DMS153 (cell line): ENCODE measurements around the gene ETHE1.

Source experiments
- DNase-seq: peaks from one replicate; lab custom pipeline; 2025; lab: John Stamatoyannopoulos, UW

The ETHE1 gene, protein sequence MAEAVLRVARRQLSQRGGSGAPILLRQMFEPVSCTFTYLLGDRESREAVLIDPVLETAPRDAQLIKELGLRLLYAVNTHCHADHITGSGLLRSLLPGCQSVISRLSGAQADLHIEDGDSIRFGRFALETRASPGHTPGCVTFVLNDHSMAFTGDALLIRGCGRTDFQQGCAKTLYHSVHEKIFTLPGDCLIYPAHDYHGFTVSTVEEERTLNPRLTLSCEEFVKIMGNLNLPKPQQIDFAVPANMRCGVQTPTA

GRCh38 chr19:43526884-43527859 is at the start of gene ETHE1:
ETHE1 (minus strand) TSS chr19:43527201; CDS start chr19:43527177, 24 bp downstream.
- no peak for DNase-seq

DNA sequence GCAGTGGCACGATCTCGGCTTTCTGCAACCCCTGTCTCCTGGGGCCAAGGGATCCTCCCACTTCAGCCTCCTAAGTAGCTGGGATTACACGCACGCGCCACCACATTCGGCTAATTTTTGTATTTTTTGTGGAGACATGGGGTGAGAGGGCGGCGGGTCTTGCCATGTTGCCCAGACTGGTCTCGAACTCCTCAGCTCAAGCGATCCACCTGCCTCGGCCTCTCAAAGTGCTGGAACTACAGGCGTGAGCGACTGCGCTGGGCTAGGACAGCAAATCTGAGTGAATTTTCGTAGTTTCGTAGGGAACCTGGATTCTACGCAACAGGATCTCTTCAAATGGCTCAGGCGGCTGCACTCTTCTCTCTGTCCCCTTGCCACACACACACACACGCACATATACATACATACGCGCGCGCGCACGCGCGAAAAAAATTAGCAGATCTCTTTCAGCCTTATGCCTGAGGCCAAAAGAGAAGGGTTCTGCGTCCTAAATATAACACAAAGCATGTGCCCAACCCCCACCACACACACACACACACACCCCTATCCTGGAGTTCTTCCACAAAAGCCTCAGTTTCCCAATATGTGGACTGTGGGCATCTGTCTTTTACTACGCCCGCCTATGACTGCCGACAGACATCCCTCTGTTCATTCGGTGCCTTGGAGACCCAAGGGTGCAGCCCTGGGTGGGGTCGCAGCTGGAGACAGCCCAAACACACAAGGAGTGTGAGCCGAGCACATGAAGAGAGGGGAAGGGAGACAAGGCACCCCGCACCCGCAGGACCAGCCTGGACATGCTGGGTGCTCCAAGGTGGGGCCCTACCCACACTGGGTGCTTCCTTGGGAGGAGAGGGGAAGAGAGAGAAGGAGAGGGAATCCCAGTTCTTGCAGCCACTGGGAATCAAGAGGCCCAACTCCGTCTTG is 49.2 kb upstream of the ETHE1 start:
- no peak for DNase-seq

DNA sequence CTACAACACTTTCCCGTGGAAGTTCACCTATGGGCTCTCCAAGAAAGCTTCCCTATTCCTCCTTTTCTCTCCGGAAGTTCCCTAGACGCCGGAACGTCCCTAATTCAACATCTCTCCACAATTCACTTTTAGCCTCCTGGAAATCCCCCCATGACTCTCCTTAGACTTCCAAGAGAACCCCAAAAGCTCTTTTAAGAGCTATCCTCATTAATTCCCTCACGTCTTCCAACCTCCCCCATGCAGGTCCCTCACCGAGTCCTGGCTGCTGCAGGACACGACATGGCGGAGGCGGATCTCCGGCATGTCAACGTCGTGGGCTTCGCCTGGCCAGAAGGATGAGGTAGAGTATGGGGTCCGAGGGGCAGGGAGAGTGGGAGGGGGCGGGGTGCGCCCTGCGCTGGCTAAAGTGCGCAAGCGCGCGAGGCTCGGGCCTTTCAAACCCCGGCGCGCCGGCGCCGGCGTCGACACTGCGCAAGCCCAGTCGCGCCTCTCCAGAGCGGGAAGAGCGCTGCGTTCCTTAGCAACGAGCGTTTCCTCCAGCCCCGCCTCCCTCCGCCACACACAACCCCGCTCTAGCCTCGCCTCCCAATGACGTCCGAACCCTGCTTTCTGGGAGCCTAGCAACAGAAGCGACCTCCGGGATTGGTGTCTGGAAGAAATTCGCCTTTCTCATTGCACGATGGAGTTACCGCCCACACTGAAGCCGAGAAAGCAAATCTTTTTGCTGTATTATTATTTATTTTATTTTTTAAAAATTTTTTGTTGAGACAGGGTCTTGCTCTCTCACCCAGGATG is 48.4 kb upstream of the ETHE1 start, which contains the start of the genes PINLYP and XRCC1:
PINLYP (plus strand) TSS at position 646 of the 795 bp plus-strand sequence. CDS start 1,391 bp downstream, outside the sequence.
XRCC1 (minus strand) TSS at position 372 of the 795 bp plus-strand sequence; CDS start at position 303, 69 bp downstream.
- peak; percentile 97 for DNase-seq

- no peak for DNase-seq
Observed at GRCh38 chr19:43574424-43575155, 47.6 kb upstream of the ETHE1 start.

DNA sequence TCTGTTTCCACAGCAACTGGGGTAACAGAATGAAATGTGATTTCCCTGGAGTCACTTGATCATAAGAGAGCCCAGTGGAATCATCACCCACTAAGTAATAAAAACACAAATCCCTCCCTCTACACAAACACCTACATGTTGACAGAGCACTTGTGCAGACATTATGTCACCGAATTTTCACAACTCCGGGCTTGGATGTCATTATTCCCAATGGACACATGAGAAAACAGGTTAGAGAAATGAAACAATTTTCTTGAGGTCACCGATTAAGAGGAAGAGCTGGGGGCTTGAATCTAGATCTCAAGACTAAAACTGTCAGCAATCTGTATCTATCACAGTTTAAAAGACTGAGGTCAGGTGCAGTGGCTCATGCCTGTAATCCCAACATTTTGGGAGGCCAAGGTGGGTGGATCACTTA is 45.2 kb upstream of the ETHE1 start:
- DNase-seq = peak; percentile 93

- DNase-seq = peak; percentile 69
Observed at GRCh38 chr19:43570174-43570791, 43.3 kb upstream of the ETHE1 start.

- no peak for DNase-seq
Observed at GRCh38 chr19:43569657-43570056, 42.7 kb upstream of the ETHE1 start.

GRCh38 chr19:43564800-43565199 is 37.8 kb upstream of the ETHE1 start:
- DNase-seq = no peak

- no peak for DNase-seq
Observed at GRCh38 chr19:43563816-43564457, 36.9 kb upstream of the ETHE1 start.

DNA sequence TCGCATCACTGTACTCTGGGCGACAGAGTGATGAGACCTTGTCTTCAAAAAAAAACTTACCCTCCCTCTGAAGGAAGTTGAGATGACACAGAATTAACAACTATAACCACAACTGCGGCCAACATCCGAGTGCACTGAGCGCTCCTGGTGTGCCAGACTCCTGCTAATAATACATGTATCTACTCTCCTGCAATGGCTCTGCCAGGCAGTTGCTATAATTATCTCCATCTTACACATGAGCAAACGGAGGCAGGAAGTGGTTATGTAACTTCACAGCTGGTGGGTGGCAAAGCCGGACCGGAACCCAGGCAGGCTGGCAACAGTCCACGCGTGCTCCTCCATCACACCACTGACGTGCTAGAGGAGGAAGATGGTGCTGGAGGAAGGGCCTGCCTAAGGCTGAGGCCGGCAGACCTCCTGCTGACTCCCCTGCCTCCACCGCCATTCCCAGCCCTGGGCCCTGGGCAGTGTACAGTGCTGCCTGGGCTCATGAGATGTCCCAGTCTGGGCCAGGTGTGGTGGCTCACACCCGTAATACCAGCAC is 35.8 kb upstream of the ETHE1 start:
- peak; percentile 79 for DNase-seq

- no peak for DNase-seq
Observed at GRCh38 chr19:43562226-43562697, 35.3 kb upstream of the ETHE1 start.

GRCh38 chr19:43561139-43561970 is 34.4 kb upstream of the ETHE1 start:
- no peak for DNase-seq

GRCh38 chr19:43560687-43561086 is 33.7 kb upstream of the ETHE1 start:
- no peak for DNase-seq

DNA sequence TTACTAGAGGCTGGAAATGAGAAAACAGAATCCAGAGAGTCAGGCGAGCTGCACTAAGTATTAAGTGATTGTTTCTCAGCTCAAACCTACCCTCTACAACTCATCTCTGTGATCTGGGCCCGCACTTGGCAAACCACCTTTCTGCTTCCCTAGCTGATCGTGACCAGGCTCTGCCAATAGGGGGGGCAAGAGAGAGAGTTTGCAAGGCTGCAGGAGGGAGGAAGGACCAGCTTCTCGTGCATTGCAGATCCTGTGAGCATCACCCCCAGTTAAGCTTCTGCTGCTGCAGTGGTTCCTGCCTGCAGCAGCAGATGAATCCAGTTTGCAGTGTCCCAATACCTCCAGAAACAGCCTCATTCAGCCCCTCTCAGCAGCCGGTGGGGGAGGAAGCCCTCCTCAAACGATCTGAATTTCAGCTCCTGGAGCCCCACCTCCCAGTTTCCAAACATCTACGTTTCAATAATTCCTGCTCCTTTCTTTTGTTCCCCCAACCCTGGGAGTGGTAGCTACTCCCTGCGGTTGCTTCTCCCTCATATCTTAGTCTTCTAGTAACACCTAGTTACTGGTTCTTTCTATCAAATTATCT is 28.3 kb upstream of the ETHE1 start:
- no peak for DNase-seq

GRCh38 chr19:43554317-43554895 is 27.4 kb upstream of the ETHE1 start:
- no peak for DNase-seq

DNA sequence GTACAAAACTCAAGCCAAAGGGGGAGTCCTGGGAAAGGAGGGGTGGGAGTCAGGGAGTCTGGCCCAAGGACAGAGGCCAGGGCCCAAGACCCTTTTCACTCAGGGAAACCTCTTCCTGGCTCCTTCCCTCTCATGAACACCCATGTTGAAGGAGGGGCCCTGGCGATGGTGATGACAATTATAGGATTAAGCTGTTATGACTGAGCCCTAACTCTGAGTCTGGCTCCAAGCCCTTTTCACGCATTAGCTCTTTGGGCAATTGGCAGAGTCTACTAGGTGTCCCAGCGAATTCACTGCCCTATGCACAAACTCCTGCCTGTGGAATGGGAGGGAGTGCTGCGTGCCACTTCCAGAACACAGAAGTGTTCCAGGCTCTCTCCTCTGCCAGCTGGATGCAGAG is 26.7 kb upstream of the ETHE1 start:
- DNase-seq = no peak

DNA sequence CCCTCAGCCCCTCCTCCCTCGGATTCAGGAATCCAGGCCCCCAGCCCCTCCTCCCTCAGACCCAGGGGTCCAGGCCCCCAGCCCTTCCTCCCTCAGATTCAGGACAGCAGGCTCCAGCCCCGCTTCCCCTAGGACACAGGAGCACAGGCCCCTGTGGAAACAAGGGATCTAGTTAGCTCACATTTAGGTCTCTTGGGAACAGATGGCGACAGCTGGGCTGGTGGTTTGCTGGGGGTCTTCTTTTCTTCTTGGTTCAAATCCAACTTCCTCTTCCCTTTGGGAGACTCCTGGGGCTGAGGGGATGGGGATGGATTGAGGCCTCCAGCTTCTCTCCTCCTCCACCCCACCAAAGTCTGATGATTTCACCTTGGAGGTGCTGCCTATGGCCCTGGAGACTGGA is 25.6 kb upstream of the ETHE1 start:
- DNase-seq = no peak
